BLaER1 (cell line): ENCODE data around the gene MFSD2A.
A peak's percentile ranks its signal among the peaks of the same experiment; 100 is the strongest.
"Not testable (repeated sequence)": the region's sequence is repeated elsewhere in the genome, so short reads cannot be mapped to it uniquely, and the experiment has no call there.

ENCODE experiments used
- H3K27ac ChIP-seq: shearing (Covaris generic); formaldehyde crosslinking; 2 replicates; pipeline ENCODE4 v1.8.1; 2022
- H3K27me3 ChIP-seq: shearing (Covaris generic); formaldehyde crosslinking; 2 replicates; pipeline ENCODE4 v1.8.1; 2022
- H3K36me3 ChIP-seq: shearing (Covaris generic); formaldehyde crosslinking; 2 replicates; pipeline ENCODE4 v1.8.1; 2022
- H3K4me1 ChIP-seq: shearing (Covaris generic); formaldehyde crosslinking; 2 replicates; pipeline ENCODE4 v1.8.1; 2022
- H3K4me2 ChIP-seq: shearing (Covaris generic); formaldehyde crosslinking; 2 replicates; pipeline ENCODE4 v1.8.1; 2022
- H3K4me3 ChIP-seq: shearing (Covaris generic); formaldehyde crosslinking; 2 replicates; pipeline ENCODE4 v1.8.1; 2022
- H3K9ac ChIP-seq: shearing (Covaris generic); formaldehyde crosslinking; 2 replicates; pipeline ENCODE4 v1.8.1; 2022
- H3K9me3 ChIP-seq: shearing (Covaris generic); formaldehyde crosslinking; 2 replicates; pipeline ENCODE4 v1.8.1; 2022
- H4K20me1 ChIP-seq: shearing (Covaris generic); formaldehyde crosslinking; 2 replicates; pipeline ENCODE4 v1.8.1; 2022
- Cebpa-rat ChIP-seq: shearing (Covaris generic); IDR thresholded peaks from 2 replicates; pipeline ENCODE4 v1.8.1; 2022

Gene MFSD2A

DNA sequence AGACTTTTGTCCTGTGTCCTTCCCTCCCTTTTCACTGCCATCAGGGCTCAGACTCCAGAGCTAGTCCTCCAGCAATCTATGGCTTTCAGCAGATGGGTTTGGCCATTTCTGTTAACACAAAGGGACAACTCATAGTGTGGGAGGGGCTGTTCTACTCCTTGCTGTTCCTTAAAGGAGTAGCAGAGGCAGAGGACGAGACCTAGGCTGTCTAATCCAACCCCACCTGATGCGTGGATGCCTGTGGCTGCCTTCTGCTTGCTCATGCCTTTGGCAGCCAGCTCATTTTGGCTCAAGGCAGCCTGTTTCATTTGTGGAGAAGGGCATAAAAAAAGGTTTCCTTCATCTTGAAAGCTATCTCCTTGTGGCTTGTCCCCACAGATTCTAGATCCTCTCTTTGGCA is 27.0 kb downstream of the MFSD2A start:
- H3K9ac ChIP-seq, result no peak overlapping the region
- H3K27me3 ChIP-seq, result no peaks in the 10 kb centered on the region
- no peaks in the 10 kb centered on the region for H3K4me1 ChIP-seq
- H4K20me1 ChIP-seq, result no peaks in the 10 kb centered on the region
- no peaks in the 10 kb centered on the region for H3K9me3 ChIP-seq
- no peaks in the 10 kb centered on the region for H3K36me3 ChIP-seq
- no peak for TF ChIP-seq Cebpa-rat
- no peak overlapping the region for H3K4me2 ChIP-seq
- H3K27ac ChIP-seq, result no peak overlapping the region
- no peak overlapping the region for H3K4me3 ChIP-seq

DNA sequence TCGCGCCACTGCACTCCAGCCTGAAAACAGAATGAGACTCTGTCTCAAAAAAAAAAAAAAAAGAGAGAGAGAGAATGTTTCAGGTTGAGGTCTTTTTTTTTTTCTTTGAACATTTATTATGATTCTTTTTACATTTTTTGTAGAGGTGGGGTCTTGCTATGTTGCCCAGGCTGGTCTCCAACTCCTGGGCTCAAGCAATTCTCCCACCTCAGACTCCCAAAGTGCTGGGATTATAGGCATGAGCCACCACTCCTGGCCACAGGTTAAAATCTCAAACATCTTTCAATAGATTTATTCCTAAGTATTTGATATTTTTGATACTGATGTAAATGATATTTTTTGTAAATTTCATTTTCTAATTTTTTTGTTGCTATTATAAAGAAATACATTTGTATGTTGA is 29.5 kb downstream of the MFSD2A start:
- H3K4me1 ChIP-seq, H3K9me3 ChIP-seq, H3K27ac ChIP-seq, H3K9ac ChIP-seq, H3K27me3 ChIP-seq, H4K20me1 ChIP-seq, H3K4me3 ChIP-seq, H3K36me3 ChIP-seq, H3K4me2 ChIP-seq: not testable (repeated sequence)

DNA sequence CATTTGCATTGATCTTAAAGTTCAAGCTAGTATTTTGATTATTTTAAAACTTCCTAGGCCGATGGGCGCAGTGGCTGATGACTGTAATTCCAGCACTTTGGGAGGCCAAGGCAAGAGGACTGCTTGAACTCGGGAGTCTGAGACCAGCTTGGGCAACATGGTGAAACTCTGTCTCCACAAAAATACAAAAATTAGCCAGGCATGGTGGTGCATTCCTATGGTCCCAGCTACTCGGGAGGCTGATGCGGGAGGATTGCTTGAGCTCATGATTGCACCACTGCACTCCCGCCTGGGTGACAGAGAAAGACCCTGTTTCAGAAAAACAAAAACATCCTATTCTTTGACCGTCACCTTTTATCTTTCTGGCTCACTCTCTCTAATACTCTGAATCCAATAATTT is 30.0 kb downstream of the MFSD2A start:
- no peak overlapping the region for H3K4me3 ChIP-seq

DNA sequence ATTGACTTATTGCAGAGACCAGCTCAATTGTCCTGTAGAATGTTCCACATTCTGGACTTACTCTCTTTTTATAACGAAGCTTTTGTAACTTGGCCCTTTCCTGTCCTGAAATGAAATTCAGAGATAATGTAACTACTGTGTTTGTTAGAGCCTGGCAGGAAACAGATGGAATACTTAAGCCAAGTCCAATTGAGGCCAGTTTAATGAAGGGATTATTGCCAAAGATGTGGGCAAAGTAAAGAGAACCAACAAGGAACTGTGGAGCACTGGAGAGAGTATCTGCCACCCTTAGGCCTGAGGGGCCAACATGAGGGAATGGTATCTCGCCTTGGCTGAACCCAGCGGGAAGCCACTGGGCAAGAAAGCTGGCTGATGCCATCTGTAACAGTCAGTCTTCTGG is 32.9 kb downstream of the MFSD2A start:
- Histone ChIP-seq H4K20me1 (no peaks in the 10 kb centered on the region), H3K4me3 (no peak overlapping the region), H3K4me1 (no peaks in the 10 kb centered on the region), H3K27me3 (no peaks in the 10 kb centered on the region), H3K27ac (no peak overlapping the region), H3K36me3 (no peaks in the 10 kb centered on the region), H3K4me2 (no peak overlapping the region), H3K9me3 (no peaks in the 10 kb centered on the region), H3K9ac (no peak overlapping the region)
- no peak for TF ChIP-seq Cebpa-rat

More for the DNA sequence above, 30.0 kb downstream of the MFSD2A start:
- no peaks in the 10 kb centered on the region for H3K36me3 ChIP-seq
- H3K4me1 ChIP-seq, result no peaks in the 10 kb centered on the region
- H4K20me1 ChIP-seq, result no peaks in the 10 kb centered on the region
- H3K9me3 ChIP-seq, result no peaks in the 10 kb centered on the region
- no peak for TF ChIP-seq Cebpa-rat
- no peak overlapping the region for H3K4me2 ChIP-seq
- H3K9ac ChIP-seq, result no peak overlapping the region
- no peaks in the 10 kb centered on the region for H3K27me3 ChIP-seq
- H3K27ac ChIP-seq, result no peak overlapping the region

DNA sequence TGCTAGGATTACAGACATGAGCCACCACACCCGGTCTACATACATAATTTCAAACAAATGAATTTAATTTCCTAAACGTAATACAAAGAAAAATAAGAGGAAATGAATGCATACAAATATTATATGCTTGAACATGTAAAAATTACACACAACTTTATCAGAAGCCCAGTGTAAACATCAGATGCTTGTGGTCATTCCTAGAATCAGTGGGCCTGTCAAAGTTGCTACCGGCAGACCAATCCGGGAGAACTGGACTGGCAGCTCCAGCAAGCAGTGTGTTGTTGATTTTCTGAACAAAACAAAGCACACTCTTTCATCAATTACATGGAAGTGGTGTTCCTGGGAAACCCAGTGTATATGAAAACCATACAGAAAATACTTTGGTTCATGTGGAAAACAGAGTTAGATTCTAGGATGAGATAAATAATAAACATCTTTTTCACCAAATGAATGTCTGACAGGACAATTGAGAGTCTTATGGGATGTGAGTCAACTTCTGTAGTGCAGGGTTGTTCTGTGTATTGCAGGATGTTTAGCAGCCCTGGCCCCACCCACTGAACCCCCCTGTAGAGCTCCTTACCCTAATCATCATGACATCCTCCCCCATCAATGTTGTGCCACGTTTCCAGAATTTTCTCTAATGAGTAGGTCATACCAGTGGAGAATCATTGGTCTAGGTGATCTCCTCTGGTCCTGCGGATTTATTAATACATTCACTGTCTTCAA is 33.8 kb downstream of the MFSD2A start:
- Histone ChIP-seq H3K4me1 (no peaks in the 10 kb centered on the region), H3K4me2 (no peak overlapping the region), H3K36me3 (no peaks in the 10 kb centered on the region)

DNA sequence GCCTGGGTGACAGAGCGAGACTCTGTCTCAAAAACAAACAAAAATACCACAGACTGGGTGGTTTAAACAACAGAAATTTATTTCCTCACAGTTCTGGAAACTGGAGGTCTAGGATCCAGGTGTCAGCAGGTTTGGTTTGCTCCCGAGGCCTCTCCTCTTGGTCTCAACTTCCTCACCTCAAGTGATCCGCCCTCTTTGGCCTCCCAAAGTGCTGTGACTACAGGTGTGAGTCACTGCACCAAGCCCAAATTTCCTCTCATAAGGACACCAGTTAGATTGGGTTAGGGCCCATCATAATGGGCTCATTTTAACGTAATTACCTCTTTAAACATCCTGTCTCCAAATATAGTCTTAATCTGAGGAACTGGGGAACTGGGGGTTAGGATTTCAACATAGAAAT is 35.5 kb downstream of the MFSD2A start:
- no peak for TF ChIP-seq Cebpa-rat
- Histone ChIP-seq H3K4me3 (no peak overlapping the region), H3K36me3 (no peaks in the 10 kb centered on the region), H3K27ac (no peak overlapping the region), H3K9me3 (no peaks in the 10 kb centered on the region), H3K4me2 (no peak overlapping the region), H3K4me1 (no peaks in the 10 kb centered on the region), H4K20me1 (no peaks in the 10 kb centered on the region), H3K9ac (no peak overlapping the region), H3K27me3 (no peaks in the 10 kb centered on the region)

More for the DNA sequence above, 33.8 kb downstream of the MFSD2A start:
- Histone ChIP-seq H3K27me3 (no peaks in the 10 kb centered on the region), H4K20me1 (no peaks in the 10 kb centered on the region), H3K9ac (no peak overlapping the region), H3K27ac (no peak overlapping the region), H3K9me3 (no peaks in the 10 kb centered on the region), H3K4me3 (no peak overlapping the region)
- no peak for TF ChIP-seq Cebpa-rat

DNA sequence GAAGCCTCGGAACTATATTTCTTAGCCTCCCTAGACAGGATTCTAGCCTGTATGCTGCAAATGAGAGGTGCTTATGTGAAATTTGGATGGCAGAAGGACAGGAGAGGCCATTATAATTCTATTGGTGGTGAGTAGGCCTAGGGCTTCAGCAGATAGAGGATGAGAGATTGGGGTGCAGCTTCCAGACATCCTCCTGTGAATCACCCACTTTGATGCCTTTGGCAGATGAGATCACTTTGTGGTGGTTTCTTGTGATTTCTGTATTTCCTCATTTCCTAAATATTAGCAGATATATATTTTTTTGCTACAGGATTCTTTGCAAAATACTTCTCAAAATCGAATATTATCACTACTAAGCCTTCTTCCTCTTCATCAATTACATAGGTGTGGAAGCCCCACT is 37.3 kb downstream of the MFSD2A start:
- no peaks in the 10 kb centered on the region for H3K9me3 ChIP-seq
- H3K4me1 ChIP-seq, result peaks cover 6% of the 10 kb centered on the region; the same call in 1 of the 2 replicates
- no peak overlapping the region for H3K9ac ChIP-seq
- H4K20me1 ChIP-seq, result no peaks in the 10 kb centered on the region
- TF ChIP-seq Cebpa-rat, result no peak
- H3K36me3 ChIP-seq, result no peaks in the 10 kb centered on the region
- no peak overlapping the region for H3K4me2 ChIP-seq
- H3K27me3 ChIP-seq, result no peaks in the 10 kb centered on the region
- no peak overlapping the region for H3K4me3 ChIP-seq
- no peak overlapping the region for H3K27ac ChIP-seq

DNA sequence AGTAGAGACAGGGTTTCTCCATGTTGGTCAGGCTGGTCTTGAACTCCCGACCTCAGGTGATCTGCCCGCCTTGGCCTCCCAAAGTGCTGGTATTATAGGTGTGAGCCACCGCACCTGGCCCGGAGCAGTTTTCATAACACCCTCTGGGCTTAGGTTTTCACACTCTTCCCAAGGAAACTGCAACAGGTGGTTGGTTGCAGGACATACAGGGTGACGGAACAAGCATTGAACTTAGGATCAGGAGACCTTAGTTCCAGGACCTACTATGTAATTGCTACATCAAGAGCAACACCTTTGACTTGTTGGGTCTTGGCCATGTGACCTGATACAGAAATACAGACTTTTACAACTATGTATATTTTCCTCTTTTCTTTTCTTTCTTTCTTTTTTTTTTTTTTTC is 37.9 kb downstream of the MFSD2A start:
- H3K4me1 ChIP-seq, result peaks cover 6% of the 10 kb centered on the region; the same call in 1 of the 2 replicates

DNA sequence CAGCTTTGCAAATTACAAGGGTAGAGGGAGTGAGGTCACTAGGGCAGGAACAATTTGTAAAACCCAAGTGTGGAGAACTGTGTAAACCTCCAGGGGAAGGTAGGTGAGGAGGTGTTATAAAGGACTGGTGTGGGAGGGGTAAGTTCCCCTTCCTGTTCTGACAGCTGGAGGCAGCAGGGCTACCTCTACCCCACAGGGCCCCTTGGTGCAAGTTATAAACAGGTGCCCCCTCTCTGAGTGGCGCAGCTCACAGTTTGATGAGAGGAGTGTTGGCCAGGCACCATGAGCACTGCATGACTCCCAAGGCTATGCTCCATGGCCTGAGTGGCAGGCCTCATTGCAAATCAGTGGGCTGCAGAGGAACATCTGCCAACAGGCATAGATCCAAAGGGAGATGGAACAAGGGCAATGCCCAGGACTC is 41.0 kb downstream of the MFSD2A start:
- Histone ChIP-seq H3K36me3 (no peaks in the 10 kb centered on the region), H3K9me3 (peaks cover 7% of the 10 kb centered on the region; the same call in 1 of the 2 replicates), H3K4me3 (no peak overlapping the region), H3K4me1 (peaks cover 6% of the 10 kb centered on the region; the same call in 1 of the 2 replicates), H3K9ac (no peak overlapping the region), H4K20me1 (no peaks in the 10 kb centered on the region), H3K27ac (no peak overlapping the region), H3K4me2 (peak overlapping the region; percentile 3; the same call in 1 of the 2 replicates), H3K27me3 (no peaks in the 10 kb centered on the region)
- no peak for TF ChIP-seq Cebpa-rat

More for the DNA sequence above, 37.9 kb downstream of the MFSD2A start:
- H3K9ac ChIP-seq, result no peak overlapping the region
- H3K27ac ChIP-seq, result no peak overlapping the region
- H3K9me3 ChIP-seq, result no peaks in the 10 kb centered on the region
- H3K4me3 ChIP-seq, result no peak overlapping the region
- no peaks in the 10 kb centered on the region for H4K20me1 ChIP-seq
- no peaks in the 10 kb centered on the region for H3K36me3 ChIP-seq
- TF ChIP-seq Cebpa-rat, result no peak
- H3K4me2 ChIP-seq, result no peak overlapping the region
- no peaks in the 10 kb centered on the region for H3K27me3 ChIP-seq

DNA sequence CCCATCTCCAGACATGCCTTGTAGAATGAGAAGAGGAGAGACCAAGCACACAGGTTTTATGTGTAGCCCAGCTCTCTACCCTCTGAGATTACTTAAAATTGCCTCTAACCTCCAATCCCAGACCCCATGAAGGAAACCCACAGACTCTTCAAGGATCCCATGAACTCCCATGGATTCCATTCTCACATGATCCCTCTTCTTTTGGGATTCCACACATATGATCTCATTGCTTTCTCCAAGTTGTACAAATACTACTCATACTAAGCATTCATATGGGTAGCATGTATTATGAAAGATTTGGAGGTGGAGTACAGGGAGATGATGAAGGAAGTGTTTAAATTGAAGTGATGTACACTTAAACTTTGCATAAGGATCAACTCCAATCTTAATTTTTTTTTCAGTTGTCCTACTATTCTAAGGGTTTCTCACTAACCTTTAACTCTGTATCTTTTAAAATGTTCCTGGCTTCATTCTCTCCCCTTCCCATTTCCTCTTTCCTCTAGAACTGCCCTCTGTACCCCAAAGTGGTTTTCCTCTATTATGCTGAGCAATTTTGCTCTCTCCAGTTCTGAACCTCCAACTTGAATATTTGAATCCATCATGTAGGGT is 41.6 kb downstream of the MFSD2A start:
- H3K27me3 ChIP-seq, result no peaks in the 10 kb centered on the region
- no peak overlapping the region; the same call in 1 of the 2 replicates for H3K4me2 ChIP-seq
- TF ChIP-seq Cebpa-rat, result no peak
- no peak overlapping the region for H3K9ac ChIP-seq
- no peak overlapping the region for H3K4me3 ChIP-seq
- H3K36me3 ChIP-seq, result no peaks in the 10 kb centered on the region
- H4K20me1 ChIP-seq, result no peaks in the 10 kb centered on the region
- H3K27ac ChIP-seq, result no peak overlapping the region
- H3K9me3 ChIP-seq, result peaks cover 7% of the 10 kb centered on the region; the same call in 1 of the 2 replicates
- peaks cover 6% of the 10 kb centered on the region; the same call in 1 of the 2 replicates for H3K4me1 ChIP-seq
